H1 (cell line): ENCODE data around the gene POLE. TPM values are rescaled to one million over a fixed set of nuclear protein-coding genes. Genes with fewer than 3 reads are reported as not detected.

Experiments
- RBBP5 ChIP-seq: IDR thresholded peaks from 2 replicates; pipeline ENCODE4 v1.7.1; 2012; ENCODE audit warnings: low read depth, mild to moderate bottlenecking, inconsistent platforms, low read length, moderate library complexity, borderline replicate concordance
- SP1 ChIP-seq: IDR thresholded peaks from 2 replicates; pipeline ENCODE4 v1.6.1; 2011; ENCODE audit warnings: low read depth, low read length
- polyA plus RNA-seq, 7 experiments: library from polyadenylated mRNA; depleted of rRNA in 3 of 7; stranded (reverse) in 5 of 7; unstranded in 2 of 7; fragments of >200 nt in 5 of 7; fragments of 200-250 nt in 2 of 7; gene quantifications; 1 replicate in 5 of 7; 2 replicates in 1 of 7; 4 replicates in 1 of 7; pipeline versions ENCODE4 v1.2.1 to v1.2.3, GENCODE V29; 2011 to 2013; ENCODE audit warnings: missing spikeins in 2 of 7, mixed read lengths in 2 of 7
- total RNA-seq: library from RNA; stranded (reverse); fragmentation: NEBNext Ultra II Directional; extraction: Animal tissue kit (Norgen Biotek cat#: 25700); gene quantifications from 2 replicates; pipeline ENCODE4 v1.2.1, GENCODE V29; 2021

Gene POLE
- total and polyA plus RNA-seq, 2 of the 8 experiments (the other 6 are each of a cell fraction or from before 2014, with no cell fraction given), result 59.7 to 115 TPM

- TF ChIP-seq RBBP5 (no peak), SP1 (no peak)
Observed at GRCh38 chr12:132619386-132620112, 67.6 kb downstream of the POLE start (continued).
